Spleen (tissue), 7 donors: Measurements from ENCODE around the gene RPS6KA2.

ENCODE experiments used
- POLR2A ChIP-seq, 3 donors: fragments of 450-650 bp; IDR thresholded peaks; one replicate each; pipeline ENCODE4 v1.5.1; 2017; ENCODE audit warnings: antibody characterized with exemption in 3 of 3, mild to moderate bottlenecking in 1 of 3
- TF ChIP-seq, protein P1 (sequence below), 11 experiments: fragments of 200-600 bp in 7 of 11; fragments of 450-650 bp in 4 of 11; sonication (generic) in 4 of 11; IDR thresholded peaks in 8 of 11; conservative IDR thresholded peaks in 3 of 11; 1 replicate in 7 of 11; 2 replicates in 4 of 11; pipeline versions ENCODE4 v1.4.0 to v1.8.0; 2016 to 2021; ENCODE audit warnings: antibody characterized with exemption in 11 of 11, inconsistent platforms in 4 of 11, mild to moderate bottlenecking in 1 of 11
- donor health status: DM: no; HTN: no; CAD: no; lungs with moderate emphysema.
- donor health status: DM: no; HTN: no; CAD: no.
- donor health status: DM: no; HTN: no; CAD: no.

DNA sequence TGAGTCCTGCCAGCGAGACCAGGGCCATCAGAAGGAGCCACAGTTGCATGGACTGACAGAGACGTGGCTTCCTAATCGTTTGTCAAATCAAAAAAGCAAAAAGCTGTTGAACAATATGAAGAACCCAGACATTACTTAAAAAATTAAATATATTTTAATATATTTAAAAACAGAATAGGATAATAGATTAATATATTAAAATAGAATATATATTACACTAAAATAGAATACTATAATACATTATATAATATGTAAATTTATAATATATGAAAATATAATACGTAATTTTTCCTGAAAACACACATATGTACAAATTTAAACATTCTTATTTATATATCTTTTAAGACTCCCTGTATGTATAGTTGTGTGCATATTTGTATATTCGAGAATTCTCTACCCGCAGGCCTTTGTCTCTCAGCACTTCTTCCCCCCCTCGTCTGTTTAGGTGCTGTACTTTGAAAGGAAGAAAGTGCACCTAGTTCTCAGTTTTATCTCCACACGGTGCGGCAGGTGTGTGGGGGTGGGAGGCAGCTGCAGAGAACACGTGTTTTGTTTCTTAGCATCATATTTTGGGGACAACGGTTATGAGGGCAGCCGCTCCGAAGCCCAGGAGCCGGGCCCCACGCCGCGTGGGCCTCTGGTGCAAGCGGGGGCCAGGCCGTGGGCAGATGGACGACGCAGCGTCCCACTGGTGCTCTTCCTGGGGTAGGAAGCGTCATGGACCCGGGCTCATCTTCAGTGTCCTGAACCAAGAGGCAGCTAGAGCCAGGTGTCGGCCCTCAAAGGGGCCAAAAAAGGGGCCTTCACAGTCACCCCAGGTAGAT, 172.1 kb downstream of the RPS6KA2 start:
- no peak for TF ChIP-seq POLR2A (IDR thresholded peaks at IDR 0.05)
- TF ChIP-seq, protein P1, sequence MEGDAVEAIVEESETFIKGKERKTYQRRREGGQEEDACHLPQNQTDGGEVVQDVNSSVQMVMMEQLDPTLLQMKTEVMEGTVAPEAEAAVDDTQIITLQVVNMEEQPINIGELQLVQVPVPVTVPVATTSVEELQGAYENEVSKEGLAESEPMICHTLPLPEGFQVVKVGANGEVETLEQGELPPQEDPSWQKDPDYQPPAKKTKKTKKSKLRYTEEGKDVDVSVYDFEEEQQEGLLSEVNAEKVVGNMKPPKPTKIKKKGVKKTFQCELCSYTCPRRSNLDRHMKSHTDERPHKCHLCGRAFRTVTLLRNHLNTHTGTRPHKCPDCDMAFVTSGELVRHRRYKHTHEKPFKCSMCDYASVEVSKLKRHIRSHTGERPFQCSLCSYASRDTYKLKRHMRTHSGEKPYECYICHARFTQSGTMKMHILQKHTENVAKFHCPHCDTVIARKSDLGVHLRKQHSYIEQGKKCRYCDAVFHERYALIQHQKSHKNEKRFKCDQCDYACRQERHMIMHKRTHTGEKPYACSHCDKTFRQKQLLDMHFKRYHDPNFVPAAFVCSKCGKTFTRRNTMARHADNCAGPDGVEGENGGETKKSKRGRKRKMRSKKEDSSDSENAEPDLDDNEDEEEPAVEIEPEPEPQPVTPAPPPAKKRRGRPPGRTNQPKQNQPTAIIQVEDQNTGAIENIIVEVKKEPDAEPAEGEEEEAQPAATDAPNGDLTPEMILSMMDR (IDR thresholded peaks at IDR 0.05 in 8 of 11, conservative IDR thresholded peaks at IDR 0.05 in 3 of 11) = no peak
